Mucosa of descending colon (tissue), 3 donors: ENCODE results near the gene PSG4. TPM values are rescaled to one million over a fixed set of nuclear protein-coding genes. Genes with fewer than 3 reads are reported as not detected.
"Not testable (repeated sequence)": the region's sequence is repeated elsewhere in the genome, so short reads cannot be mapped to it uniquely, and the experiment has no call there.

Source experiments
- ATAC-seq: fragments of 200-7000 bp; cut with Tn5 transposase; one replicate; pipeline ENCODE4 v1.9.1; 2020; ENCODE audit warnings: mild to moderate bottlenecking, moderate library complexity
- DNase-seq, 3 donors: peaks; one replicate each; pipeline ENCODE4 v3.0.0-alpha.2; 2020
- H3K36me3 ChIP-seq: fragments of 200-600 bp; one replicate; pipeline ENCODE4 v1.8.0; 2021; ENCODE audit warnings: low read depth, mild to moderate bottlenecking
- H3K4me1 ChIP-seq: fragments of 200-600 bp; one replicate; pipeline ENCODE4 v1.8.0; 2021; ENCODE audit warnings: low read depth, mild to moderate bottlenecking
- H3K4me3 ChIP-seq: fragments of 200-600 bp; one replicate; pipeline ENCODE4 v1.8.0; 2021; ENCODE audit warnings: mild to moderate bottlenecking
- H3K9me3 ChIP-seq: fragments of 200-600 bp; one replicate; pipeline ENCODE4 v1.8.0; 2021; ENCODE audit warnings: mild to moderate bottlenecking
- CTCF ChIP-seq: fragments of 200-600 bp; IDR thresholded peaks from one replicate; pipeline ENCODE4 v1.8.0; 2022; ENCODE audit warnings: antibody characterized with exemption, mild to moderate bottlenecking
- intact Hi-C, 2 donors: fragments of 100-400 bp; cut with DNase I in 1 of 2; cut with micrococcal nuclease in 1 of 2; formaldehyde crosslinking; loops; one replicate each; pipeline versions ENCODE4 v1.11.0 to v1.11.1; 2022; cut with DNase I, micrococcal nuclease
- total RNA-seq, 3 donors: library from RNA; stranded (reverse); fragmentation: NEBNext Ultra II Directional in 2 of 3; extraction: Animal tissue kit (Norgen Biotek cat#: 25700) in 2 of 3; gene quantifications; one replicate each; pipeline versions ENCODE4 v1.2.1 to v1.2.4, GENCODE V29; 2021 to 2023
- donor health status: DM: no; HTN: no; CAD: no; lungs with moderate emphysema.
- donor health status: DM: no; HTN: no; CAD: no.
- donor health status: DM: no; HTN: yes; CAD: no.

The PSG4 gene
- total RNA-seq, 3 donors from 2014 or later, result not detected

GRCh38 chr19:43224855-43225253 lies 19.4 kb upstream of the PSG4 start:
- Histone ChIP-seq H3K36me3 (no peaks in the 10 kb centered on the region), H3K4me3 (no peak overlapping the region), H3K4me1 (no peaks in the 10 kb centered on the region), H3K9me3 (peaks cover 41% of the 10 kb centered on the region)
- no peak for TF ChIP-seq CTCF
- no peak for DNase-seq
- no peak for ATAC-seq
- intact Hi-C loops, result no loop called here

- H3K4me3 ChIP-seq, DNase-seq, intact Hi-C loops, H3K4me1 ChIP-seq, H3K36me3 ChIP-seq, ATAC-seq: not testable (repeated sequence)
- H3K9me3 ChIP-seq, result peaks cover 36% of the 10 kb centered on the region
Observed at GRCh38 chr19:43224201-43224854, 18.9 kb upstream of the PSG4 start.

GRCh38 chr19:43221891-43222290 lies 16.5 kb upstream of the PSG4 start:
- DNase-seq, ATAC-seq, H3K4me1 ChIP-seq, intact Hi-C loops, H3K36me3 ChIP-seq, H3K4me3 ChIP-seq: not testable (repeated sequence)
- peaks cover 11% of the 10 kb centered on the region for H3K9me3 ChIP-seq

GRCh38 chr19:43219136-43219535 lies 13.7 kb upstream of the PSG4 start:
- H3K4me1 ChIP-seq, H3K4me3 ChIP-seq, H3K36me3 ChIP-seq, DNase-seq, H3K9me3 ChIP-seq, ATAC-seq, intact Hi-C loops: not testable (repeated sequence)

GRCh38 chr19:43215881-43216280 lies 10.4 kb upstream of the PSG4 start:
- H3K36me3 ChIP-seq, intact Hi-C loops, DNase-seq, H3K4me3 ChIP-seq, H3K9me3 ChIP-seq, H3K4me1 ChIP-seq, ATAC-seq: not testable (repeated sequence)

- H3K4me1 ChIP-seq, result no peaks in the 10 kb centered on the region
- H3K36me3 ChIP-seq, result no peaks in the 10 kb centered on the region
- H3K9me3 ChIP-seq, result no peaks in the 10 kb centered on the region
- DNase-seq (no peak), ATAC-seq (no peak)
- no peak for TF ChIP-seq CTCF
- intact Hi-C loops, result no loop called here
- H3K4me3 ChIP-seq, result no peak overlapping the region
Observed at GRCh38 chr19:43207991-43208390, 2.6 kb upstream of the PSG4 start.

GRCh38 chr19:43207174-43207573 lies 1.7 kb upstream of the PSG4 start:
- H3K4me1 ChIP-seq, intact Hi-C loops, H3K36me3 ChIP-seq, H3K9me3 ChIP-seq, H3K4me3 ChIP-seq, ATAC-seq: not testable (repeated sequence)
- peak; percentile 23 for TF ChIP-seq CTCF
- peak in 2 of 3 donors; percentile 9 to 43 for DNase-seq

- H3K36me3 ChIP-seq, intact Hi-C loops, H3K4me1 ChIP-seq, H3K4me3 ChIP-seq, DNase-seq, H3K9me3 ChIP-seq, ATAC-seq: not testable (repeated sequence)
Observed at GRCh38 chr19:43203611-43204010, 1.8 kb downstream of the PSG4 start.

- H3K4me3 ChIP-seq, H3K4me1 ChIP-seq, DNase-seq, intact Hi-C loops, H3K36me3 ChIP-seq, ATAC-seq, H3K9me3 ChIP-seq: not testable (repeated sequence)
Observed at GRCh38 chr19:43201891-43202290, 3.5 kb downstream of the PSG4 start.

- DNase-seq, H3K36me3 ChIP-seq, H3K4me3 ChIP-seq, H3K9me3 ChIP-seq, H3K4me1 ChIP-seq, ATAC-seq, intact Hi-C loops: not testable (repeated sequence)
Observed at GRCh38 chr19:43201337-43201801, 4.1 kb downstream of the PSG4 start.

GRCh38 chr19:43198686-43199419 lies 6.6 kb downstream of the PSG4 start:
- H3K9me3 ChIP-seq, intact Hi-C loops, H3K4me1 ChIP-seq, H3K36me3 ChIP-seq, H3K4me3 ChIP-seq, ATAC-seq: not testable (repeated sequence)
- peak in 2 of 3 donors; percentile 38 to 43 for DNase-seq
